HG03025 (cell line): ENCODE measurements around the gene KIAA2012.
"Not testable (repeated sequence)": the region's sequence is repeated elsewhere in the genome, so short reads cannot be mapped to it uniquely, and the experiment has no call there.

Experiments
- ATAC-seq: cut with Tn5 transposase; IDR thresholded peaks from one replicate; pipeline ENCODE4 v1.9.1; 2021; ENCODE audit warnings: mild to moderate bottlenecking, moderate library complexity; ENCODE audit not compliant: unreplicated experiment, low FRiP score

The KIAA2012 gene

DNA sequence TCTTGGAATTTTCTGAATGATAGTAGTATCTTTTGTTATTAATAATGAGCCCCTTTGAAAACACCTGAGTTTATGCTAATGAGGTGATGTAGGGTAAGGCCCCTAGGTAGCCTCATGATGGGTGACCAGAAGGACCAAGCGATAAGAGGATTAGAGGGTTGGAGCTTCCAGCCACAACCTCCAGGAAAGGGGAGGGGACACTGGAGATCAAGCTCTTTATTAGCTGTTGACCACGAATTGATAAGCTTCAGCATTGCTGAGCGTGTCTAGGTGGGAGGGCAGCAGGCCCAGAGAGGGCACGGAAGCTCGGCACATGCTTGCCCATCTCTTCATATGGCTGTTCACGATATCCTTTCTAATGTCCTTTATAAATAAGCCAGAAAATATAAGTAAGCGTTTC is 39.0 kb downstream of the KIAA2012 start:
- ATAC-seq, result no peak

DNA sequence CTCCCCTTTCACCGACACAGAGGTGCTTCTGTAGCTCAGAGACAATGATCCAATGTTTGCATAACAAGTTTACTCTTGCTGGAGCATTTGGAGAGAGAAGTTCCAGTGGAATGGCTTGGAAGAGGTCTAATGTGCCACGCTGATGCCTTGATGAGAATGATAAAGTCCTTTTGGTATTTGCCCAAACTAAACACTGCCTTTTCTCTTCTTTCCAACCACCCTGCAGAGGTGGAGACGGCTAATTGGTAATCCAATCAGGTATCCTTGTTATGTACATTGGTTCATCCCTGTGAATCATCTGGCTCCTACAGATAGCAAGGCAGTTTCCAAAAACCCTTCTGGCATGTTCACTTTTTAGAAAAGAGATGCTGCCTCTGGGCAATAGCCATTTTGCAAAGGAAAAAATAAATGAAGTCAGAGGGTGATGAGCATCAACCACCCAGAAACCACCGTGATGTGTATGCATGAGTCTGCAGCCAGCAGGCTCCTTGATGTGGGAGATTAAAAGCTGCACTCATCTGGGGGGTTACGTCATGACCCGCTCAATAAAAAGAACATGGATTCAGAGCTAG is 40.6 kb downstream of the KIAA2012 start:
- ATAC-seq, result no peak

DNA sequence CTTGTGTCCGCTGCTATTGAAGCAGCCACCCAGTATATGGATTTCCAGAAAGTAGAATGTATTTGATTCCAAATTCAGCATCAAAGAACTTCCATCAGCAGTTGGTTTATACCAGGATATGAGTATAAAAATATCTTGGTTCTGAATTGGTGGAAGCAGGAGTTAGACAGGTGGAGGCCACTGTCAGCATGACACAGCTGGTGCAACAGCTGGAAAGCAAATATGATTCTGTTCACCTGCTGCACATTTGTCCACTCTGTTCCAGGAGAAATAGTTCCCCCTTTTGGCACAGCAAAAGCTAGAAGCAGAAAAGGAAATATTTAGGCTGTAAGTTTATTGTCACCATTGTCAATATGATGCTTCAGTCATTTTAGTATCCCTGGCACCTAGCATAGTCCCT is 41.2 kb downstream of the KIAA2012 start:
- no peak for ATAC-seq

DNA sequence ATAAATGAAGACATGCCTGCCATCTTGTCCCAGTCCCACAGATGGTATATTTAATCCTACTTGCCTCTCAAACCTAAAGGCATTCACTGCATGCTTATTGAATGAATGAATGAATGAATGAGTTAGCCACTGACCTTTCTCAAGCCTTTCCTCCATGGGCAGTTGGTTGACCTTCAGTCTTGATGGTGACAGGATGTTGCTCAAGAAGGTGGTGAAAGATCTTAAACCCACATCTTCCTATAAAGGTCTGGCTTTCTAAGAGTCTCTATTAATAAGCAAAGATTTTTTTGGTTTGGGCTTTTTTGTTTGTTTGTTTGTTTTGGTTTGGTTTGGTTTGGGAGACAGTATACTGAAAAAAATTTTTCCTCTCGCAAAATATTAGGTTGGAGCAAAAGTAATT is 41.7 kb downstream of the KIAA2012 start:
- no peak for ATAC-seq

DNA sequence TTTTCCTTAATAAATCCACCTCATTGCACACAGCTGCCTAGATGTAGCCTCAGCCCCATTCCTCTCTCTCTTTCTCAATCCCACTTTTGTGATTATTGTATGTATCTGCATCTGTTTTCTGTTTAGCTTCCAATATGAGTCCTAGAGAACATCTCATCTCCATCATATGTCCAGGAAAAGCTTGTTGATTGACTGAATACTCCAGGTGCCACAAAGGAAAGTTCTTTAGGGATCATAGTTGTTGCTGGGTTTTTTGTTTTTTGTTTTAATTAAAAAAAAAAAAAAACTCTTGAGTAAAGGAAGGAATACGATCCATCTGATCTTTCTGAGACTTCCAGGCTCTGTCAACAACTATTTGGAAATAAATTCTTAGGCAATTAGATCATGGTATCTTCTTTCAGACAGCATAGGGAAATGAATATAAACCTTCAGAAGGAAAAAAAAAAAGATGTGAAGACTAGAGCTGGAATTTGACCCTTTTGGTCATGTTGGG is 42.5 kb downstream of the KIAA2012 start:
- no peak for ATAC-seq

DNA sequence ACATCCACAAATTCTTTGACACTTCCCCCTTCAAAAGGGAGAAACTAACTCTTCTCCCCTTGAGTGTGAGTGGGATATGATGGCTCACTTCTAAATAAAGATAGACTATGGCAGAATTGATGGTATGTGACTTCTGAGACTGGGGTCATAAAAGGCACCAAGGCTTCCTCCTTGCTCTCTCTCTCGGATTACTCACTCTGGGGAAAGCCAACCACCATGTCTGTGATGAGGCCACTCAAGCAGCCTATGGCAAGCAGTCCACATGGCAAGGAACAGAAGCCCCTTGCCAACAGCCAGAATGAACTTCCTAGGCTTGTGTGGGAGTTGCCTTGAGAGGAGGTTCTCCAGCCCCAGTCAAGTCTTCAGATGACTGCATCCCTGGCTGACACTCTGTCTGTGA is 43.6 kb downstream of the KIAA2012 start:
- no peak for ATAC-seq

DNA sequence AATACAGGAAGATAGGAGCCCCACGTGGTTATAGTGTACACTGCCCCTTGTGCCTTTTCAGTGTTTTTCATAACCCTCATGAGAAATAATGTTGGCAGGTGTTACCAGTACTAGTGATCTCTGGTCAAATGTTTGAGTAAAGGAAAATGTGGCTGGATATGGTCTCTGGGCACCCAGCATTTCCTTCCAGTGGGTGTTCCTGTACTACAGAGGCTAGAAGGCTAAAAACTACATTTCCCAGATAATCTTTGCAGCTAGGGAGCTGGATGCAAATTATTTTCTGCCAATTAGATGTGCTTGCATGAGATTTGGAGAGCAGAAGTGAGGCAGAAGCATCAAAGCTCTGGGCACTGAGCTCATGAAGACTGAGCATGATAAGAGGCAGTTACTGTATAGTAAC is 45.1 kb downstream of the KIAA2012 start:
- ATAC-seq, result no peak

DNA sequence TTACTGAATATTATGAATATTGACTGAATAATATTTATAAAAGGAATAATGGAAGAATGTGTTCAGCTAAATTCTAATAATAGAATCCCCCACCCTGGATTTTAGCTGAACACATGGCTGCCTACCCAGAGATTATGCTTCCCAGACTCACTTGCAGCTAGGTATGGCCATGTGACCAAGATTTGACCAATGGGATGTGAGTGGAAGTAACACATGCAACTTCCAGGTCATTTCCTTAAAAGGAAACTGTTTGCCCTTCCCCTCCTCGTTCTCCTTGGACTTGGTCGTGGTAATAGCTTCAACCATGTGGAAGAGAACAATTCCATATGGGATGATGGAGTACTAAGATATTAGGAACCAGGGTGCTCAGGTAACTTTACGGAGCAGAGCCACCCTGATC is 47.8 kb downstream of the KIAA2012 start:
- ATAC-seq, result no peak

DNA sequence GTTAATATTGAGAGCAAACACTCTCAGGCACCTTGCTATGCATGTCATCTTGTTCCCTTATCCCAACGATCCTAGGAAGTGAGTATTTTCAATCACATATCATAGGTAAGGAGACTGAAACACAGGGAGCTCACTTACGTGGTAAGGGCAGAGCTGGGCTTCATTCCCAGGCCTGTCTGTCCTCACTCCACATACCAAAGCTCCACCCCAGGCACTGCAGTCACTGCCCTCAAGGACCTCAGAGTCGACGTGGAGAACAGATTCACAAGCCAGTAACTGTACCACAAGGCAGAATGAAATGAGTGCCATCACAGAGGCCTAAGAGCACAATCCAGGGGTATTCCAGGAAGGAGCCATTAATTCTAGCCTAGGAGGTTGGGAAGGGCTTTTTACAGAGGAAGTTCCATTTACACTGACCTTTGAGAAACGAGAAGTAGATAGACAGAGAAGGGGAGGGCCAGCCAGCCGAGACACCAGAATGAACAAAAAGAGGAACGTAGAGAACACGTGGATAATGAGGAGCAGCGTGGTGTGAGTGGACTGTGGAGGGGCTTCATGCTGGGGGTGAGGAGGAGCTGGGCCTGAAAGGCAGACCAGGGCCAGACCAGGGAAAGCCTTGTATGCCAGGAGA is 48.6 kb downstream of the KIAA2012 start:
- ATAC-seq, result no peak

DNA sequence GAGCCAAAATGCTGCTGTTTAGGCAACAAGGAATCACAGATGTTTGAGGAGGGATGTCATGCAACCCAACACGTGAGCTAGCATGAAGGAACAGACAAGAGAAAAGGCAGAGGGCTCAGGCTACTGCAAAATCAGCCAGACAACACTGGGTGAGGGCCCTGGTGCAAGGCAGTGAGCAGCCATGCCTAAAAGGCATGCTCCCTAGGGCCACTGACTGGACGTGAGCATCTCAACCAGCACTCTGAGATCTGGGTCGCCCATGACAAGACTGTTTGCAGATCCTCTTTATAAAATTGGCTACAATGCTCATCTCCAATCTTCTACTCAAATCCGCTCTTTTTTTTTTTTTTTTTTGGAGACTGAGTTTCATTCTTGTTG is 49.1 kb downstream of the KIAA2012 start:
- no peak for ATAC-seq

DNA sequence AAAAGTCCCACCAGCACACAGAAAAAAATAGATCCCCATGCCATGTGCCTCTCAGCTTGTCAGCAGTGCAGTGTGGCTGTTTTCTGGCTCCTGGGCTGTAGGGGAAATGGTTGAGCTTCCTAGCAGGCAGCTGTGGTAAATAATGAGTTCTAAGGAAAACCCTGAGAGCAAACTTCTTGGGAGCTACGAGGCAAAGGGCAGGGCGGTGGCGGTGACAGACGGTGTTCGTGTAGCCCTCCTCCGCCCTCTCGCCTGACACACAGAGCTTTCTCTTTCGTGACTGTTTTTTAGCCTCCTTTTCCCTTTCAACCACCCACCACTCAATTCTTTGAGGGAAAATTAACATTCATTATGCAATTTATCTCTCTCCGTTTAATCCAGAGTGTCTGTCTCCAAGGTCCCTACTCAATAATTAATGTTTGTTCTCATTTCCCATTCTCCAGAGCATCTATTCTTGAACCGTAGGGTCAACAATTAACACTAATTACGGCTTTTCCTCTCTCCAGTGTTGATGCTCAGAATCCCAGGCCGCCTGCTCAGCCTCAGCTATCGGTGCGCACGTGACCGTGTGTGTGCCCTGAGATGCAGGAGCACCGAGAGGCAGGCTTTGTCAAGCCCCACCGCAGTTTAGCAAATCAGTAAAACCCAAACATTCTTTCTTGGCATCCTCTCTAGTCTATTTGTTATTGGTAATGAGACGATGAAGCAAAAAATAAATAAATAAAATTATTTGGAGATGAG is 50.1 kb downstream of the KIAA2012 start:
- ATAC-seq, result no peak

DNA sequence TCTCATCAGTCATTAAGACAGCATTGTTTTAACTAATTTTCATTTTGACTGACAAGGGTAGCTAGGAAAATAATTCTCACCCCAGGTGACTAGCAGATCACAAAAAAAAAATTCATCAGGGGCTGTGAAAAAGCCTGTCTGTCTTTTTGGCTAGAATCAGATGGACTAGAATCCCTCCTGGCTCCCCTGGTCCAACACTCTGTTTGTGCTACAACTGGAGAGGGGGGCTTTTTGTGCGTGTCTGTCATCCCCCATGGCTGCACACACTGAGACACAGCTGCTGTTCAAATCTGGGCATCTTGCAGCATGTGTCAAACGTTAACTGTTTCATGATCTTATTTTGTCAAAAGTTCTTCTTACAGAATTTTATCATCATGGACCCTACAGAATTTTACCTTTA is 51.2 kb downstream of the KIAA2012 start:
- no peak for ATAC-seq

DNA sequence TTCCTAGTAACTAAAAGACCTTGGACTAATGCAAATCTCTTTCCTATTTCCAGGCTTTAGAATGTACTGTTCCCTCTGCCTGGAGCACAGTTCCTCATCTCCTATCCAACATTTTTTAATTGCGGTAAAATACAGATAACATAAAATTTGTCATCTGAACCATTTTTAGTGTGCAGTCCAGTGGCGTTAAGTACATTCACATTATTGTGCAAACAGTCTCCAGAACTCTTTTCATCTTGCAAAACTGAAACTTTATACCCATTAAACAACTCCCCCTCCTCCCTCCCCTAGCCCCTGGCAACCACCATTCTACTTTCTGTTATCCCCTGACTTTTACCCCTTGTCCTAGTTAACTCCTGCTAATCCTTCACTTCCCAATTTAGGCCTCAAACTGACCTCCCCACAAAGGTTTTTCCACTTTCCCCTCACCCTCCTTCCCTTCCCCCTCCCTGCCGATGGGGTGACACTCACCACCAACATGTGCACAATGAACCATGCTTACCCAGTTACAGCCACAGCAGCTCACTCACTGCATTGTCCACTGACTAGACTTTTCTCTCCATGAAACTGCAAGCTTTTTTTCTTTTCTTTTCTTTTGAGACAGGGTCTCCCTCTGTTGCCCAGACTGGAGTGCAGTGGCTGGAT is 54.8 kb downstream of the KIAA2012 start:
- no peak for ATAC-seq

DNA sequence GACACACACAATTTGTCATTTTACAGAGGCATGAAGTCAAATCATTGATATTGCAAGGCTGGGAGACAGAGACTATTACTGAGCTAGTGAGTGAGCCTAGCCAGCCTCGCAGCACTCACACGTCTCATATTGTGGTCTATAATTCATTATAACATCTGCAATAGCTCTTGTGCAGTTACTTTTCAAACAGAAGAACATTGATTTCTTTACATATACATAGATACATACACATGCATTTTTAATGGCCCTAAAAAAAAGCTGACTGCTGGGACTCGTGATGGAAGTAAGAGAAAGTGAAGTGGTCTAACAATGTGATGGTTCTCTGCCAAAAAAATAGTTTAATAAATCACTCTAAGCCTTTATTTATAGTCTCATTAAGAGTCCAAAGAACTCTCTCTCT is 56.8 kb downstream of the KIAA2012 start:
- ATAC-seq, result no peak

DNA sequence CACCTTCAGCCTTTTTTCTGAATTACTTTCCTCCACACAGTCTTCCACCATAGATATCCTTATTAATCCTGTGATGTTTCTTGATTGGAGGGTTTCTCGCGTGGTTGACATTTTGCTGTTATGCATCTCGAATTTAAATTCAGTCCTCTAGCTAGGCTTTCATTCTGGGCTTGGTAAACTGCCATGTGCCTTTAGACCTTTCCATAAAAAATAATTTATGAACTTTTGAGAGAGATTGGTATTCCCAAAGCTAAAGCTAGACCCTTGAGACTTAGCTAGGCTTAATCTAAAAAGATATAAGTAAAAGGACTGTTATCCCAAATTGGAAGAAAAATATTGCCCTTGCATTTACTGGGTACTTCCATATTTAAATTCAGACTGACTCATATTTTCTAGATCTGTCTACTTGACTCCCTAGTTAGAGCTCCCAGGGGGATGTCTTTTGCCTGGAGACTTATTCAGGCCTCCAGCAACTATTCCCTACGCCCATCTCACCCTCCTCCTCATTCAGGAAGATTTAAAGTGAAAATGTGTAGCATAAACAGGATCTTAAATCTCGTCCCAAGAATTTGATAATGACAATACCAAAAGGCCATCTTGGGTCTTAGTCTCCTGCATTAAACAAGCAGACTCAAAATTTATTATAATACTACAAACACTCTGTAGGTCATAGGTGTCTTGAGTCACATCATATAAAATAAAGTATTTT is 60.3 kb downstream of the KIAA2012 start:
- no peak for ATAC-seq

DNA sequence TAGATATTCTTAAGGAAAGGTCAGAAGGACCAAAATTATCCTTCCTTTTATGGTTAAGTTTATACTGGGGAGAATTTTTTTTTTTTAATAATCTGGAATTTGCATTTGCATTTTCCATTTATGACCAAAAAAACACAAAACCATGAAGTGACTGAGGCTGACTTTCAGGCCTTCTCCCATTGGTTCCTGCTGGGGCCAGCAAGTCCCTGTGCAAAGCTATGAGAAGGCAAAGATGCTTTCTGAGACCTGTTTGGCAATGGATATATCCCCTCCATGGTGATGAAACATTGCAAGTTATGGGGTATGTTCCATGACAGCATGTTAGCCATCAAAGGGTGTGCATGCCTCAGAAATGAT is 60.8 kb downstream of the KIAA2012 start:
- no peak for ATAC-seq

DNA sequence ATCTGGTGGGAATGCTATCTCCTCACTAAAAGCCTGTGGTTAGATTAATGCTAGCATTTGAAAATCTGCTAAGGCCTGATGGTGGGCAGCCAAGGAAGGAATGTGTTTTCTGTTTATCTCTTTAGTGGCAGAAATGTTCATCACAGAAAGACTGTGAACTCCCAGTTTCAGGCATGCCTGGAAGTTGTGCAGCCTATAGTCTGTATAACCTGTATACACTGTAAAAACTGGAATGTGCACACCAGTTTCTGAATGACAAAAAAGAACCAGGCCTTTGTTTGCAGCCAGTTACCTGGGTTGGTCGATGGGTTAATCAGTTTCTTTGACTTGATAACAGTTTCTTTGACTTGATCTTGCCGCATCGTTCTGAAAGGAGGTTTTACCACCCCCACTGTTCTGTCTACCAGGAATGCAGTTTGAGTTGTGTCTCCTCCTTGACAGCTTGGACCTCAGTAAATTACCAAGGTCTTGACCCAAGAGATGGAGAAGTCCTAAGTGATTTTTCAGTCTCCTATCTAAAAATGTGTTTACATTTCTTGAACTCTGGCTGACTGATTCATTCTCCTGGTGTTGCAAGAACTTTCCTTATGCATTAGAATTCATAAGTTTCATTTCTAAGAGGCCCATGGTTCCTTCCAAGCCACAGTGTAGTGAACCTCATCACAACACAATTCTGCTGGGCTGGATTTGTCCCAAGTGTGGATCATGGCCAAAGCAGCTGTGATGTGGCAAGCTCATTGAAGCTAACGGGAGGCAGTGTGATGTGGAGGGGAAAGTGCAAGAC is 62.2 kb downstream of the KIAA2012 start:
- no peak for ATAC-seq

DNA sequence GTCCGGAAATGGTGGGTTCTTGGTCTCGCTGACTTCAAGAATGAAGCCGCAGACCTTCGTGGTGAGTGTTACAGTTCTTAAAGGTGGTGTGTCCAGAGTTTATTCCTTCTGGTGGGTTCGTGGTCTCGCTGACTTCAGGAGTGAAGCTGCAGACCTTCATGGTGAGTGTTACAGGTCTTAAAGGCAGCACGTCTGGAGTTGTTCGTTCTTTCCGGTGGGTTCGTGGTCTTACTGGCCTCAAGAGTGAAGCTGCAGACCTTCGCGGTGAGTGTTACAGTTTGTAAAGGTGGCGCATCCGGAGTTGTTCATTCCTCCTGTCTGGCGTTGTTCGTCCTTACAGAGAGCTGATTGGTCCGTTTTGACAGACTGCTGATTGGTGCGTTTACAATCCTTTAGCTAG is 63.0 kb downstream of the KIAA2012 start:
- not testable (repeated sequence) for ATAC-seq

DNA sequence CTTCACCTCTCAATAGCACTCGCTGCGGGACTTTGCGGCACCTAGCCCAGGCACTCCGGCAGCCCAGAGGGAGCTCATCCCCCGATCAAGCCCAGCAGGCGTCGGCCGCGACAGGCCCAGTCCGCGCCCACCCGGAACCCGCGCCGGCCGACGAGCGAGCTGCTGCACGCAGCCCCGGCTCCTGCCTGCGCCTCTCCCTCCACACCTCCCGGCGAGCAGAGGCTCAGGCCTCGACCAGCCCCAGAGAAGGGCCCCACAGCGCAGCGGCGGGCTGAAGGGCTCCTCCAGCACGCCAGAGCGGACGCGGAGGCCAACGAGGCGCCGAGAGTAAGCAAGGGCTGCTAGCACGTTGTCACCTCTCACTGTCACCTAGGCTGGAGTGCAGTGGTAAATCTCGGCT is 63.5 kb downstream of the KIAA2012 start:
- no peak for ATAC-seq
